Mesothelial cell of epicardium (in vitro differentiated cells): ENCODE data around the gene SH3YL1. TPM values are rescaled to one million over a fixed set of nuclear protein-coding genes. Genes with fewer than 3 reads are reported as not detected.
"Not testable (repeated sequence)": the region's sequence is repeated elsewhere in the genome, so short reads cannot be mapped to it uniquely, and the experiment has no call there.

Source experiments
- DNase-seq, 2 experiments: peaks; one replicate each; pipeline ENCODE4 v3.0.0; 2021; ENCODE audit warnings: low spot score in 2 of 2; ENCODE audit not compliant: unreplicated experiment in 2 of 2
- H3K27ac Mint-ChIP-seq: 2 replicates; pipeline ENCODE4 v1.8.0; 2021; ENCODE audit warnings: mixed read lengths
- H3K27me3 Mint-ChIP-seq: 2 replicates; pipeline ENCODE4 v1.8.0; 2021; ENCODE audit warnings: low read depth, mixed read lengths
- H3K36me3 Mint-ChIP-seq: 2 replicates; pipeline ENCODE4 v1.8.0; 2021; ENCODE audit warnings: mixed read lengths
- H3K4me1 Mint-ChIP-seq: 2 replicates; pipeline ENCODE4 v1.8.0; 2021; ENCODE audit warnings: mixed read lengths
- H3K4me3 Mint-ChIP-seq: 2 replicates; pipeline ENCODE4 v1.8.0; 2021; ENCODE audit warnings: mild to moderate bottlenecking, moderate library complexity, mixed read lengths
- H3K9me3 Mint-ChIP-seq: 2 replicates; pipeline ENCODE4 v1.8.0; 2021; ENCODE audit warnings: mixed read lengths
- CTCF ChIP-seq: fragments of 200-600 bp; sonication (generic); IDR thresholded peaks from one replicate; pipeline ENCODE4 v1.5.0; 2021; ENCODE audit warnings: antibody characterized with exemption; ENCODE audit not compliant: unreplicated experiment
- total RNA-seq: library from RNA; stranded (reverse); gene quantifications from 3 replicates; pipeline ENCODE4 v1.2.1, GENCODE V29; 2021

Gene SH3YL1
- total RNA-seq, 1 donor from 2014 or later: 85.8 TPM

GRCh38 chr2:175880-176820, 87.7 kb downstream of the SH3YL1 start:
- Mint-ChIP-seq H3K27me3 (no peaks in the 10 kb centered on the region), H3K9me3 (peaks cover 7% of the 10 kb centered on the region), H3K36me3 (no peaks in the 10 kb centered on the region), H3K27ac (no peak overlapping the region), H3K4me1 (peaks cover 10% of the 10 kb centered on the region), H3K4me3 (no peak overlapping the region)
- TF ChIP-seq CTCF: no peak
- no peak for DNase-seq

GRCh38 chr2:175161-175786, 88.6 kb downstream of the SH3YL1 start:
- Mint-ChIP-seq H3K9me3 (peaks cover 5% of the 10 kb centered on the region), H3K4me3 (no peak overlapping the region), H3K36me3 (no peaks in the 10 kb centered on the region), H3K27me3 (no peaks in the 10 kb centered on the region), H3K27ac (no peak overlapping the region), H3K4me1 (peaks cover 10% of the 10 kb centered on the region)
- DNase-seq: no peak
- no peak for TF ChIP-seq CTCF

GRCh38 chr2:172120-172519, 91.7 kb downstream of the SH3YL1 start:
- H3K36me3 Mint-ChIP-seq, H3K9me3 Mint-ChIP-seq, H3K4me3 Mint-ChIP-seq, DNase-seq, H3K4me1 Mint-ChIP-seq, H3K27me3 Mint-ChIP-seq, H3K27ac Mint-ChIP-seq: not testable (repeated sequence)

- DNase-seq: no peak
- Mint-ChIP-seq H3K27me3 (peaks cover 5% of the 10 kb centered on the region), H3K27ac (no peak overlapping the region), H3K4me3 (no peak overlapping the region), H3K36me3 (no peaks in the 10 kb centered on the region), H3K9me3 (no peaks in the 10 kb centered on the region), H3K4me1 (no peaks in the 10 kb centered on the region)
- no peak for TF ChIP-seq CTCF
These were observed 94.1 kb downstream of the SH3YL1 start for GRCh38 chr2:169741-170140.

Other genes starting within 250 kb of the SH3YL1 start
- gene FAM110C, start 217.5 kb downstream of the SH3YL1 start, total RNA-seq: 6.4 to 9.7 TPM (median 7.8 TPM) in 3 replicates
- gene ACP1, start 915 bp upstream of the SH3YL1 start, total RNA-seq: 113 to 118 TPM (median 116 TPM) in 3 replicates
- gene ALKAL2, start 24.1 kb upstream of the SH3YL1 start, total RNA-seq: 0.50 to 1.4 TPM (median 1.1 TPM) in 3 replicates